ENCODE data around the gene FHL3.

The FHL3 gene

DNA sequence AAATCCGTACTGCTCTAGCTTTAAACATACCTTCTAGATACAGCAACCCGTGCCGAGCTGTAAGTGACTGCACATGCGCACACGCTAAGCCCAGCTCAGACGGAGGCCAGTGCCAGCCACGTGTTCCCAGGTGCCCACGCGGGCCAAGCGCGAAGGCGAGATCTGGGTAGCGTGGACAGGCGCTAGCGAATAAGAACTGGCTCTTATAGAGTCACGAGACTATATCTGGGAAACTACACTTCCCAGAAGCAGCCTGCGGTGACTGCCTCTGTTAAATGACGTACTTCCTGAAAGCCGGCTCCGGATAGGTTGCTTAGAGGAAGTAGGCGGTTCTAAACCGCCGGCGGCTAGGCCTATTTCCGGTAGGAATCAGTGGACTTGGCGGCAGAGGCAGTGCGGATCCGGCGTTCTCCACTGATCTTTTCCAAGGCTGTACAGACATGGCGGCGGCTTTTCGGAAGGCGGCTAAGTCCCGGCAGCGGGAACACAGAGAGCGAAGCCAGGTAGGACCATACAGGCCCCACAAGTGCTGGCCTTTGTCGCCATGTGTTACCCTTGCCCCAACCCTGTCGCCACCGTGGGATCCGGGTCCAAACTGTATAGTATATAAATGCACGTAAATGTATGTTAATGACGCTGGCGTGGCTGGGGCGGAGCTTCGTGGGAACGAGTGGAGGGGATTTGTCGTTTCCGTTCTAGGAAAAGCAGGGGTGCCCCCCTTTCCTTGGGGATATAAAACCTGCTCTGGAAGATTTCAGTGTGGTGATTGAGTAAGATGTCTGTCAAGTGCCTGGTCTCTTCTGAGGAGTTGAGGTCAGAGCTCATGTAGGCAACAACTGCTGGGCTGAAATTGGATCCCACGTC lies 7.3 kb upstream of the FHL3 start, which contains the start of gene UTP11:
TSS of gene UTP11 (plus strand) at position 372 of the 864 bp plus-strand sequence. CDS start at position 441, 69 bp downstream.
- DNase-seq = peak; percentile 100

DNA sequence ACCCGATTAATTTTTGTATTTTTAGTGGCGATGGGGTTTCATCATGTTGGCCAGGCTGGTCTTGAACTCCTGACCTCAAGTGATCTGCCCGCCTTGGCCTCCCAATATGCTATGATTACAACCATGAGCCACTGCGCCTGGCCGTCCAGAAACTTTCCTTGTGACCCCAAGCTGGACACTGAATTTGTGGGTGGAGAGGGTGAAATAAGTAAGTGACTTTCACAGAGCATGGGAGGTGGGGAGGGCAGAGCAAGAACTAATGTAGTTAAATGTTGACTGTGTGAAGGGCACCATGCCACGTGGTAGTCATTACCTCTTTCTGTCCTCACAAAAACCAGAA lies 4.5 kb upstream of the FHL3 start:
- no peak for DNase-seq

DNA sequence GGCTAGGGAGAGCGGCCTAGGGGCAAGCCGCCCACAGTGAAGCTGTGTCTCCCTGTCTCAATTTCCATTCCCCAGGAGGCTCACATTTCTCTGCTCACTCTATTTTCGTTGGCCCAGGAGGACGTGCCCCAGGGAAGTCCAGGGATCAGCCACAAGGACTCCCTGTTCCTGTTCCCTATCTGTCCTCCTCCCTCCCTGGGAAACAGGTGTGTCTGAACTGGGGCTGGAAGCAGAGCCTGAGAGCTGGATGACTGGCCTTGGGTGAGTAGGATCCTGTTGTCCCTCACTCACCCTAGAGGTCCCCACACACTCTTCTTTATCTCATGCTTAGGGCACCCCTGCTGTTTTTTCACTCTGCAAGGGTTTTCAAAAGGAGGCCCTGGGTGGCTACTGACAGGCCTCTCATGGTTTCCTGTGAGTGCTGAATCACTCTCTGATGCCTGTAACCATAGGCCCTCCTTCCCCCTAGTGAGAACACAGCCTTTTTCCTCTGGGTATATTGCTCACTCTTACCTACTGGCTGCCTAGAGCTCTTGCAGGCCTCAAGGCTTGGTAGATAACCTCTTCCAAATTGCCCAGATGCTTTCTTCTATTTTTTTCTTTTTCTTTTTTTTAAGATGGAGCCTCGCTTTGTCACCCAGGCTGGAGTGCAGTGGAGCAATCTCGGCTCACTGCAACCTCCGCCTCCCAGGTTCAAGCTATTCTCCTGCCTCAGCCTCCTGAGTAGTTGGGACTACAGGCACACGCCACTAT lies 4.0 kb upstream of the FHL3 start:
- no peak for DNase-seq

DNA sequence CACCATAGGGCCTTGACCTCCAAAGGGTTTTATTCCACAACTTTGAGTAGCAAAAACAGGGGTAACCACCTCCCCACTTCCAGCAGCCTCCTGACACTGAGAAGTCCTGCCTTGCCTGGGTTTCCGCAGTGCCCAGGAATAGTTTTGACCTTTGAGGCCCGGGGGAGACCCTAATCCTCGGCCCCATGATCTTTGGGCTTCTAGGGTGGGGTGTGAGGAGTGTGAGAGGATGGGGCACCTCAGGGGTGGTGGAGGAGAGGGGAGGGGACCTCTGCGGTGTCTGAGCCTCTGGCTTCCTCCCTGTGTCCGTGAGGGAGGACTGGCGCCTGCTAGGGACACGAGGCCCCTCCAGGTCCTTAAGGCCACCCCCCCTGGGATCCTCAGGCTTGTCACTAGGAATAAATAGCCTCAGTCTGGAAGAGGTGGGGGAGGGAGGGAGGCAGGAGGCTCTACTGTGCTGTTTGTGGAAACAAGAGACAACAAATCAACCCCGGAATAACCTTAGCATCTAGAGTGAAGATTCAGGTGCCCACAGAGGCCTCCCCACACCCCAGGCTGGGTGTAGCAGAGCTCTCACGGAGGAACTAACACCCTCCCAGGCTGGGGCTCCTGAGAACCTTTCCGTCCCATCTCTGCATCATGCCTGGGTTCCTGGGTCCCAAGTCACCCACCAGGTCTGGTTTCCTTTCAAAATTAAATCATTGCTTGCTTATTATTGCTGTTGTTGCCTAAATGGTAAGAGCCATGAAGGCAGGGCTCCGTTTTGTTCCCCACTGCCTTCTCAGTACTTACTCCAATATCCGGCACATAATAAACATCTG lies 904 bp upstream of the FHL3 start:
- no peak for DNase-seq

DNA sequence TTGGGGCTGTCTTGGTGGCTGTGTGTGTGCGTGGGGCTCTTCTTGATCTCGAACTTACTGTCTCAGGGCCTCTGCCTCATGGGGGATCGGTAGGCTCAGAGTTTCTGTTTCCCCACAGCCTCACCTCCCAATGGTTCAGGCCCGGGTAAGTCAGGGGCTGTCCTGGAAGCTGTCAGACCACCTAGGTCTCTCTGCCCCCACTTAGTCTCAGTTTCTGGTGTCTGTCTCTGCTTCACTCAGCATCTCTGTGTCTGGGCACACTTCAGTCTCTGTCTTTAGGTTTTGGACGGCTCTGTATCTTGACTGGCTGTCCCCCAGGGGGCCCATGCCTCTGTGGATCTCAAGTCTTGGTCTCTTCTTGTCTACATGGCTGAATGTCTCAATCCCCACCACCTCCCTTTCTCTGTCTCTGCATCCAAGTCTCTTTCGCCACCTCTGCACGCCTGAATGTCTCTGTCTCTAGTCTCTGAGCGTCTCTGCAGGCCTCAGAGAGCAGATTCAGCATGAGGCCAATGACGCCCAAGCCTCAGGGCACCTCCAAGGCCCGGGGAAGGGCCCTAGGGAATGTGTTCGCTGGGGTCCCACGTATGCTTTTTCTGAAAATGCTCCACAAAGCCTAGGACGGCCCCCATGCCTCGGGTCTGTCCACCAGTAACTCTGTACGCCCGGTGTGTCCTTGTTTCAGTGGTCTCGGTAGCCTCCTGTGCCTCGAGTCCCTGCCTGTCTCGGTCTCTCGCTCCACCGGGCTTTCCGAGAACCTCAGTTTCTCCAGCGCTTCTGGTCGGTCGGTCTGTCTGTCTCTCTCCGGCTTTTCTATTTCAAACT lies 818 bp downstream of the FHL3 start:
- DNase-seq = no peak

DNA sequence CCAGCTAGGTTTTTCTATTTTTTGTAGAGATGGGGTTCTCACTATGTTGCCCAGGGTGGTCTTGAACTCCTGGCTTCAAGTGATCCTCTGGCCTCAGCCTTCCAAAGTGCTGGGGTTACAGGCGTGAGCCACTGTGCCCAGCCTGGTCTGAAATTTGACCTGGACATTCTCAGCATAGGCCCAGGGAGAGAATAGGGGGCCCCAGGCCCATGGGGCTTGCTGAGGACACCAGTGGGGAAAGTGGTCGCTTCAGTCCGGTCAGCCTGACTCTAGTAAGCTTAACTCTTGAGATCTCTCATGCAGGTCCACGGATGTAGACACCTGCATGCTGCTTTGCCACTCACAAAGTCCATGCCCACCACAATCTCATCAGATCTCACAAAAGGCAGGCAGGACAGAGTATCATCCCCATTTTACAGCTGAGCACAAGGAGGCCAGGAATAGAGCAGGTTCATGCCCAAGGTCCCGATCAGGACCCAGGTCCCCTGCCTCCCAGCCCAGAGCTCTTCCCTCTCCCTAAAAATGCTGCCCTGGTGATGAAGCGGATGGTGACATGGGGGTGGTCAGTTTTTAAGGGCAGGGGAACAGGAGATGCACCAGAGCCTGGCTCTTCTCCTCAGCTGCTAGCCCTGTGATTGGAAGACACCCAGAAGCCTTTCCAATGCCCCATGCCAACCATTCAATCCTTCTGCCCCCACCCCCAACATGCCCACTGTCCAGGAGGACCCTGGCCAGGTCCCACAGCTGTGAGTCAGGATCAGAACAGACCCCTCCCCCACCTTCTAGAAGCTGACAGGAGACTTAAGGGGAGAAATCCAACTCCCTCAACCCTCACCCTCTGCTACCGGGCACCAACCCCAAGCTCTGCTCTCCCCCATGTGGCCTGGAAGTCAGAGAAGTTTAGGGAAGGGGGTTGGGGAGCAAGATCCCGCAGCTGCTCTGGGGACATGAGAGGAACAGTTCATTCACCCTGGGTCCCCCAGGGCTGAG lies 1.8 kb downstream of the FHL3 start:
- no peak for DNase-seq

DNA sequence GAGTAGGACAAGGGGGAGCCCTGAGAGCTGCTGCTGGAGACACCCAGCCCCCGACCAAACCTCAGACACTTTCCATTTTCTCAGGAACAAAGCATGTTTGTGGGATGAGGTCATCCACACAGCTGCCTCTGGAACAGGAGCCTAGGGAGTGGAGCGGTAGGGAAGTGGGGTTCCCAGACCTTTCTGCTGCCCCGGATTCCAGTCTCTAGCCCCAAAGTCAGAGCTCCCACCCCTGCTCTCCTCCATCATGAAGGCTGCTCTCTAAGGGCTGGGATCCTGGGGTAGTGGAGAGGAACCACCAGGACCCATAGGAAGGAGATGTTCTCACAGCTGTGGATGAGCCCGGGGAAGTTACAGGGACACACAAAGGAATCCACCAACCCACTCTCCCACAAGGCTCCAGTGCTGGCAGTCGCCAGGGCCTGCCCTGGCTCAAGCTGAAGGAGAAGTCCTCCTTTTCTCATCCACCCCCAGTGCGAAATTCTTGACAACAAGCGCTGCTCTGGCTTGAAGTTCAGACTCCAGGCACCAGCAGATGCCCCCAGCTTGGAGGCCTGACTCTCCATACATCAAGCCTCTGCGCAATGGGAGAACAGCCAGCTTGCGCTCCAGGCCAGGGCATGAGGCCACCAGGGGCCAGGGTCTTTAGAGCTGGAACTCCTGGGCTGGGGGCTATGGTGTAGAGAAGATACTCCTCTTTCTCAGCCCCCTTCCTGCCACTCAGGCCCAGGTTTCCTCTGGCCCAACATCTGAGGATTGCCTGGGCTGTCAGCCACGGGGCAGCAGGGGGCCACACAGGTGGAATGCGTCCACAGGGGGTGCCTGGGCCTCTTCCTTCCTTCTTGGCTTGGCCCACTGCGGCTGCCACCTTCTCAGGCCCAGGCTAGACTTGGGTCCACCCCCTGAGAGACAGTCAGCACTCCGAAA lies 4.5 kb downstream of the FHL3 start:
- no peak for DNase-seq

DNA sequence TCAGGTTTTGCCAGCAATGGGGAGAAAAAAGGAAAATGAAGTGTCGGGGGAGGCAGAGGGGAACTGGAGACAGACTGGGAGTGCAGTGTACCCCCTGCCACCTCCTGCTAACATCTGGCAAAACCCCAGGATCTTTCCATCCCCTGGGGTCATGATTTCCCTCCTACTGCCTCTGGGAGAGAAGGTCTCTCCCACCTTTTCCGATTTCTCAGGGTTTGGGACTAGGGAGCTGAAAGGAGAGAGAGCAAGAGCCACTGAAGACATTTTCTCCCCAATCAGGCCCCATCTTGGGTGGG lies 5.1 kb downstream of the FHL3 start:
- DNase-seq = no peak

DNA sequence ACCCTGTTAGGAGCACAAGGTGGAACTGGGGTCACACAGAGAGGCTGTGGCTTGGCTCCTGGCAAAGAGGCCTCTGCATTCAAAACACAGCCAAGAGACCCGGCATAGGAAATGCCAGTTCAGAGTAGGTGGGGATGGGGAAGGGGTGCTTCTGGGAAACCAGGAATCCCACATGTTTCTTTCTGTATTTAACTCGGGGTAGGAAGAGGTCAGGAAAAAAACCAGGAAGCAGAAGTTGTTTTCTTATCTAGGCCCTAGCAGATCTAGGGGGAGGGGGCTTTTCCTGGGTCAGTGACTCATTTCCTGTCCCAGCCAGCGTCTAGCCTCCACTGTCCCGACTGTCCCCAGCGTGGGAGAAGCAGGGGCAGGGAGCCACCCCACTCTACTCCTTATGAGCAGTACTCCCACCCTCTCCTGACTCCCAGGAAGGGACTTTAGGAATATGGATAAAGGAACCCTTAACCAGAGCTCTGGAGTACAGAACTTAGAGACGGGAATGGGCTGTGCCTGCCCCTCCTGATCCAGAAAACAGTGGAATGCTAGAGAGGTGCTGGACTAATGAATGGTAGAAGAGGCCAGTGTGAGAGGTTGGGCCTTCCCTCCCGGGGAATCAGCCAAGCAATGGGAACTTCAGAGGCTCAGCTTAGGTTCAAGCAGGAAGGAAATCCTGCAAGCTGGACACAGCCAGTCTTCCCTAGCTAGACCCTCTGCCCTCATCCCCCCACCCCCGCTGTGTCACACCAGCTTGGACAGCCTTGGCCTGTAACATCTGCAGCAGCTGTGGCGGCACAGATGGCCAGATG lies 5.7 kb downstream of the FHL3 start:
- no peak for DNase-seq

DNA sequence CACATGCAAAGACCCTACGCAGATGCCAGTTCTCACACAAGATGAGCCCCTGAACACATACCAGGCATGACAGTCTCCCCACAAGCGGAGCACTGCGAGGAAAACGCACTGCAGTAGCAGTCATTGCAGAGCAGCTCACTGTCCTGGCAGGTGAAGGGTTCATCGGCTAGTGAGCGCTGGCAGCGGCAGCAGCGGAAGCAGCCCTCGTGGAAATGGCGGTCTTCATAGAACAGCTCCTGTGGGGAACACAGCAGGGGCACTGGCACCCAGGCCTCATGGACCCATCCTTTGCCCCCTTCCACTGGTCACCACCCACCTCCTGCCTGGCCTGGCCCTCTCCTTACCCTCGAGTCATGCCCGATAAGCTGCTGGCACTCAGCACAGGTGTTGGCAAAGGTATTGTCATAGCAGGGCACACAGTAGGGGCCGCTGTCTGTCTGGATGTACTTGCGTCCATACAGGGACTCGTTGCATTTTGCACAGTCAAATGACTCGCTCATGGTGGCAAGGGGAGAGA lies 6.3 kb downstream of the FHL3 start:
- DNase-seq = no peak

DNA sequence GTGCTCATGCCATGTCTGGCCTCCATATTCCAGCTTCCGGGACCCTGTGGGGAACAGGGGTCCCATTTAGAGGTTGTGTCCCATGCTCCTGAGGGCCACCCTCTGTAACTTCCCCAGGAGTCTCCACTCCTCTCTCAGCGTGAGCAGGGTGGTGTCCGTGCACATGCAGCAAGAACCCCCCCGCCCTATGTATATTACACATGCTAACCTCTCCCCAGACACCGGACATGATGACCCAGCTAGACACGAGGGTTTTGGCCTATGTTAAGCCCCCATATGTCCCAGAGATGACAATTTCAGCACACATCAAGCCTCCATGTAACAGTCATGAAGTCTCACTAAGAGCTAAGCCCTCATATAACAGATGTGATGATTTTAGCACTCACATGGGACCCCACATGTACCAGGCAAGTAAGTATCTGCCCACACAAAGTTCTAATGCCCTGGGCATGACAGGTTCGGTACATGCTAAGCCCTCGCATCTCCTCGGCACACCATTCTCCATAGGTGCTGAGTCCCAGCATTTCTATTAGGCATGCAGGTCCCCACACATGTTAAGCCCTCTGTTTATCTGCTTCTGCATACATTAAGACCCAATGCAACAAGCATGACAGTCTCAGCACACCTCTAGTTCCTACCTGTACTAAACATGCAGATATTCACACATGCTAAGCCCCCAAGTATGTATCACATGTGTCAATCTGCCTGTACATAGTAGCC lies 7.1 kb downstream of the FHL3 start:
- DNase-seq = no peak

DNA sequence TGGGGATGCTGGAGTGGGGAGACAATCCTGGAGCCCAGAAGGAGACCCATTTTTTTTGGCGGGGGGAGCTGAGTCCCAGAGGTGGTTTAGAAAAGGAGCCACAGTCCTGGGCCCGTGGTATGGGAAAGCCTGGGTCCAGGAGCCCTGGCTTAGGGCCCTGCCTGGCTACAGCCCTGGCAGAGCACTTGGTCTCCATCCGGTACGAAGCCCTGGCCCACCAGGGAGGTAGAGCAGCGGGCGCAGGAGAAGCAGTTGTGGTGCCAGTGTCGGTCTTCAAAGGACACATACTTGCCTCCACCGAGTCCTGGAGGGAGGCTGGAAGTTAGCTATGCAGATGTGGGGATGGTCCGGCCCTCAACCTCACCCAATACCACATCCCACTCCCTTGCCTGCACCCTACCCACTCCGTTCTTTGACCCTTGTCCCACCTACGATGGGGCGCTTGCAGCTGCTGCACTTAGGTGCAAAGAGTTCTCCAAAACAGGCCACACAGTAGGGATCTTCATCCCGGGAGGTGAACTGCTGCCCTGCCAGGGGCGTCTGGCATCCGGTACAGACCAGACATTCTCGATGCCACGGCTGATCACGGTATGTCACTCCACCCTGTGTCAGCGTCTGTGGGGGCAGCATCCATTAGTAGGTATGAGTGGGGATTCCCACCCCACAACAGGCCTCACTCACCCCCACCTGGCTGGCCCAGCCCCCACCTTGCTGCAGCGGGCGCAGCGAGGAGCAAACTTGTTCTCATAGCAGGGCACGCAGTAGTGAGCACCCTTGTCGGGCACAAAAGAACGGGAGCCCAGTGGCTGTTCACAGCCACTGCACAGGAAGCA lies 7.8 kb downstream of the FHL3 start:
- no peak for DNase-seq

DNA sequence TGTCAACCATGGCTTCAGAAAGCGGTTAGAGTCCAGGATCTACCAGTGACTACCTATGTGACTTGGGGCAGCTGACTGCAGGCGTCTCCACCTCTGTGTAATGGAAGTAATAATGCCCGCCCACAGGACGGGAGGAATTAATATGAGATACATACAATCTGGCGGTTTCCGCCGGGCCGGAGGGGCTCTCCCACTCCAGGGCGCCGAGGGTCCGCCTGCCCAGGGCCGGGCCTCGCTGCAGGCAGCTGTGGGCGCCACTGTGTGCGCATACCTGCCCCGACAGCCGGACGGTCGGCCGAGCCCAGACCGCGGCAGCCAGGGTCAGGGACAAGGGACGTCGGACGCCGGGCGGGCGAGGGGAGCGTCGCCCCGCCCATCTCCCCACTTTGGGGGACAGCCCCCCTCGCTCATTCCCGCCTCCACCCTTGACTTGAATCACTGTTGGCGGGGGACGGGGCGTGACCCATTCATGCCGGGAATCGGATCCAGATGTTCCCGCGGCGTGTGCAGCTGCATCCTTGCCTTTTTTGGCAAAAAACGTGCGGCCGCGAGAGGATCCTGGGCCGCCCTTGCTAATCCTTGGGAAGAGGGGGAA lies 9.5 kb downstream of the FHL3 start:
- no peak for DNase-seq

DNA sequence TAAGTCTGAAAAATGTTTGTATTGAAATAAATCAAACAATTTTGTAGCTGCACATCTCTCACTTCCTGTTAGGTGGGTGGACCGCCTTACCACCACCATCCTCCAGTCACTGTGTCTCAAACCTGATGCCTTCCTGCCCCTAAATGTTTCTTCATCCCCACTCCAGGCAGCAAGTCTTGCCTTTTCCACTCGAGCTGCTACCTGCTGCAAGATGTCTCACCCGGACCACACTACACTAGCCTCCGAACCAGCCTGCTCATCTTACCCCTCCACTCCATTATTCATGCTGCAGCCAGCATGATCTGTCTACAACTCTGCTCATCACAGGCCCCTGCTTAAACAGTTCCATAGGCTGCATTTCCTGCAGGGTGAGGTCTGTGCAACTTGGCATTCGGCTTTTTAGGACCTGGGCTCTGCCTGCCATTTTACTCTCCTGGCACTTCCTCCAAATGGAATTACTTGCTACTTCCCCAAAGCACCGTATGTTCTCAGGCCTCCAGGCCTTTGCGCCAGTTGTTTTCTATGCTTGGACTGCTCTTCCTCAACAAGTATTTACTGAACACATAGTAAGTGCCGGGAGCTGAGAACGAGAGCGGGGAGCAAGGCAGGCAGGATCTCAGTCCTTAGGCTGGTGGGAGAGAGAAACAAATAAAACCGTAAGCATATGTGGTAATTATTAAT lies 10.3 kb downstream of the FHL3 start:
- no peak for DNase-seq

DNA sequence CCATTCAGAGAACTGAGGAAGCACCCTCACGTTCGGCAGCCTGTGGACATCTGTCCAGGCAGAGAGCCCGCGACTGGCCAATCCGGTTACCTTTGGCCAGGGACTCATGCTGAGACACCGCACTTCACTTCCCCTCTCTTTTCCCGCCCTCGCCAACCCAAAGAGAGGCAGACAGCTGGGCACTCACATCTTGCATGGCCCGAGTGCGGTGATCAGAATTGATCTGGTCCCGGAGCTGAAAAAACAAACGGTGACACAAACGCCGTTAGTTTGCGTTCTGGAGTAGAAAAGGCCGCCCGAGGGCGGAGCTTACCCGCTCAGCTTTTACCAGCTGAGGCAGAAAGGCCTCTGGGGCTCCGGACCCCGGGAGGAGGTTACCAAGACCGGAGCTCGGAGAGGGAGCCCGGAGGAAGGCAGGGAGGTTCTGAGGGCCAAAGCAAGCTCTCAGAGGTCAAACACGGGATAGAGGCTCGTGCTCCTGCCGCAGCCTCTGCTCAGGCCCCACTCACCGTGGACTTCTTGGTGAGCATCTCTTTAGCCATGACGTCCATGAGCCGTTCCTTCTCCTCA lies 15.9 kb downstream of the FHL3 start:
- DNase-seq = no peak

DNA sequence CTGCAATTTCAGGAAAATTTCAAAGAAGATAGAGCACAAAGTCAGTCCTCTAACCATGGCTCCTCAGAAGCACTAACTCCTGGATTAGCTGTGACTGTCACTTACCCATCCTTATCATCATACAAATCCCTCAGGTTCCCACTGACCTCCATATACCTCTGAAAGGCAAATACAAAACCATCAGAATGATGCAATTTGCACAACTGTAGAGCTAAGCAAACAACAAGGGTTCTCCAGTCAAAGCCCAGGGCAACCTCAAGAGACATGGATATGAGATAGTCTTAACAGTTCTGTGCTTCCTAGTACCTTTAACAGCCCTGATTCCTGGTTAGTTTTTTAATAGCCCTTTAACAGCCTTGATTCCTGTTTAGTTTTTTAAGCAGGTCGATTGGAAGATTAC lies 17.6 kb downstream of the FHL3 start:
- DNase-seq = no peak

All from NCI-H2081 treated with DMSO at 0.1 percent for 48 hours (cell line).